Esophagus squamous epithelium (tissue), 4 donors: ENCODE measurements around the gene MEOX2.

Source experiments
- POLR2A ChIP-seq, 4 donors: fragments of 450-650 bp; IDR thresholded peaks; one replicate each; pipeline ENCODE4 v1.6.1; 2017; ENCODE audit warnings: antibody characterized with exemption in 4 of 4, mild to moderate bottlenecking in 4 of 4, moderate library complexity in 3 of 4
- TF ChIP-seq, protein P1 (sequence below), 6 experiments: fragments of 450-650 bp in 4 of 6; fragments of 200-600 bp in 2 of 6; sonication (generic) in 2 of 6; IDR thresholded peaks; one replicate each; pipeline ENCODE4 v1.5.1; 2016 to 2019; ENCODE audit warnings: antibody characterized with exemption in 6 of 6, mild to moderate bottlenecking in 4 of 6, moderate library complexity in 4 of 6

DNA sequence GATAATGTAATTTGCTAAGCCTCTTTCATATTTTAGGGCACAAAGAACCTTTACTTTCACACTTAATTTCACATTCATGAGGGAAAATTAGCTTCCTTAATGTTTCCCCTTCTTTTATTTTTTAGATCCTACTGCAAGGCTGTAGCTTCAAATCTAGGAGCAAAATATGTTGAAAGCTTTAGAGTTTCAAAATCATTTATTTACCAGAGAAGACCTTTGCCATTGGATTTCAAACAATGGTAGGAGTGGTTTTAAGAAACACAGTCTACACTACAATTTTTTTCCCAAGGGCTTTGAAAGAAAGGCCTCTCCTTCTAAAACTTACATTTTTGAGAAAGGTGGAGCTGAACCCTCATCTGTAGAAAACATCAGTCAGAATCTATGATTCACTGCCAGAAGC, 43.3 kb upstream of the MEOX2 start:
- no peak for TF ChIP-seq POLR2A (IDR thresholded peaks at IDR 0.05)
- TF ChIP-seq, protein P1, sequence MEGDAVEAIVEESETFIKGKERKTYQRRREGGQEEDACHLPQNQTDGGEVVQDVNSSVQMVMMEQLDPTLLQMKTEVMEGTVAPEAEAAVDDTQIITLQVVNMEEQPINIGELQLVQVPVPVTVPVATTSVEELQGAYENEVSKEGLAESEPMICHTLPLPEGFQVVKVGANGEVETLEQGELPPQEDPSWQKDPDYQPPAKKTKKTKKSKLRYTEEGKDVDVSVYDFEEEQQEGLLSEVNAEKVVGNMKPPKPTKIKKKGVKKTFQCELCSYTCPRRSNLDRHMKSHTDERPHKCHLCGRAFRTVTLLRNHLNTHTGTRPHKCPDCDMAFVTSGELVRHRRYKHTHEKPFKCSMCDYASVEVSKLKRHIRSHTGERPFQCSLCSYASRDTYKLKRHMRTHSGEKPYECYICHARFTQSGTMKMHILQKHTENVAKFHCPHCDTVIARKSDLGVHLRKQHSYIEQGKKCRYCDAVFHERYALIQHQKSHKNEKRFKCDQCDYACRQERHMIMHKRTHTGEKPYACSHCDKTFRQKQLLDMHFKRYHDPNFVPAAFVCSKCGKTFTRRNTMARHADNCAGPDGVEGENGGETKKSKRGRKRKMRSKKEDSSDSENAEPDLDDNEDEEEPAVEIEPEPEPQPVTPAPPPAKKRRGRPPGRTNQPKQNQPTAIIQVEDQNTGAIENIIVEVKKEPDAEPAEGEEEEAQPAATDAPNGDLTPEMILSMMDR (IDR thresholded peaks at IDR 0.05): no peak
